ENCODE data around the gene PPP4R4.
"Not testable (repeated sequence)": the region's sequence is repeated elsewhere in the genome, so short reads cannot be mapped to it uniquely, and the experiment has no call there.

The PPP4R4 gene

DNA sequence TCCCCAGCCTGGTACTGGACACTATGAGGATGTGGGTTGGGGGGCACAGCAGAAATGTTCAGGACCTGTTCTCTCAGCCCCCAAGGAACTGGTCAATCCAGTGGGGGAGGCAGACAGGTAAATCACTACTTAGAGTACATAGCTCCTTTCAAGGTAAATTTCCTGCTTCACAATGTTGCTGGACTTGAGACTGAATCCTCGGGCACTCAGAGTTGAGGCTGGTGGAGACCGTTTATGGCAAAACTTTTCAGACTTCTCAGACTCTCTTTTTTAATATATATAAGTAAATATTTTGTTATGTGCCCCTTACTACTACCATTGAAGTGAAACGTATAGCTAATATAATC is 119.4 kb downstream of the PPP4R4 start:
- no peak for TF ChIP-seq CTCF (IDR thresholded peaks at IDR 0.05; ENCODE audit: low read depth, low read length)
- no peak for DNase-seq
- Histone ChIP-seq H3K9me3 (ENCODE audit: severe bottlenecking) (no peaks in the 10 kb centered on the region), H3K4me3 (ENCODE audit: low read depth, low read length) (no peak overlapping the region), H3K27ac (no peak overlapping the region), H3K27me3 (ENCODE audit: insufficient read depth, low read depth, severe bottlenecking) (no peaks in the 10 kb centered on the region), H3K36me3 (no peaks in the 10 kb centered on the region)

- no peak for TF ChIP-seq CTCF (IDR thresholded peaks at IDR 0.05; ENCODE audit: low read depth, low read length)
- Histone ChIP-seq H3K27ac (no peak overlapping the region), H3K27me3 (ENCODE audit: insufficient read depth, low read depth, severe bottlenecking) (no peaks in the 10 kb centered on the region), H3K36me3 (no peaks in the 10 kb centered on the region), H3K4me3 (ENCODE audit: low read depth, low read length) (no peak overlapping the region), H3K9me3 (ENCODE audit: severe bottlenecking) (no peaks in the 10 kb centered on the region)
- DNase-seq, result no peak
These were observed 121.4 kb downstream of the PPP4R4 start for GRCh38 chr14:94295360-94296180.

DNA sequence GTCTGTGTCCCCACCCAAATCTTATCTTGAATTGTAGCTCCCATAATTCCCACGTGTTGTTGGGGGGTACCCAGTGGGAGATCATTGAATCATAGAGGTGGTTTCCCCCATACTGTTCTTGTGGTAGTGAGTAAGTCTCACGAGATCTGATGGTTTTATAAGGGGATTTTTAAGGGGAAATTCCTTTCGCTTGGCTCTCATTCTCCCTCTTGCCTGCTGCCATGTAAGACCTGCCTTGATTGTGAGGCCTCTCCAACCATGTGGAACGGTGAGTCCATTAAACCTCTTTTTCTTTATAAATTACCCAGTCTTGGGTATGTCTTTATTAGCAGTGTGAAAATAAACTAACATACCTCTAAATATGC is 122.0 kb downstream of the PPP4R4 start:
- H3K27ac ChIP-seq; H3K27me3 ChIP-seq (ENCODE audit: insufficient read depth, low read depth, severe bottlenecking); DNase-seq; H3K9me3 ChIP-seq (ENCODE audit: severe bottlenecking); H3K4me3 ChIP-seq (ENCODE audit: low read depth, low read length); H3K36me3 ChIP-seq: not testable (repeated sequence)

DNA sequence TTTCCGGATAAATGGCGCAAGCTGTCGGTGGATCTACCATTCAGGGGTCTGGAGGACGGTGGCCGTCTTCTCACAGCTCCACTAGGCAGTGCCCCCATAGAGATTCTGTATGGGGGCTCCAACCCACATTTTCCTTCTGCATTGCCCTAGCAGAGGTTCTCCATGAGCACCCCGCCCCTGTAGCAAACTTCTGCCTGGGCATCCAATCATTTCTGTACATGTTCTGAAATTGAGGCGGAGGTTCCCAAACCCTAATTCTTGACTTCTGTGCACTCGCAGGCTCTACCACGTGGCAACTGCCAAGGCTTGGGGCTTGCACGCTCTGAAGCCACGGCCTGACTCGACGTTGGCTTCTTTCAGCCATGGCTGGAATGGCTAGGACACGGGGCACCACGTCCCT is 124.0 kb downstream of the PPP4R4 start:
- TF ChIP-seq CTCF (IDR thresholded peaks at IDR 0.05; ENCODE audit: low read depth, low read length), result no peak
- Histone ChIP-seq H3K36me3 (no peaks in the 10 kb centered on the region), H3K9me3 (ENCODE audit: severe bottlenecking) (peaks cover 4% of the 10 kb centered on the region), H3K4me3 (ENCODE audit: low read depth, low read length) (no peak overlapping the region), H3K27ac (no peak overlapping the region), H3K27me3 (ENCODE audit: insufficient read depth, low read depth, severe bottlenecking) (no peaks in the 10 kb centered on the region)
- no peak for DNase-seq

DNA sequence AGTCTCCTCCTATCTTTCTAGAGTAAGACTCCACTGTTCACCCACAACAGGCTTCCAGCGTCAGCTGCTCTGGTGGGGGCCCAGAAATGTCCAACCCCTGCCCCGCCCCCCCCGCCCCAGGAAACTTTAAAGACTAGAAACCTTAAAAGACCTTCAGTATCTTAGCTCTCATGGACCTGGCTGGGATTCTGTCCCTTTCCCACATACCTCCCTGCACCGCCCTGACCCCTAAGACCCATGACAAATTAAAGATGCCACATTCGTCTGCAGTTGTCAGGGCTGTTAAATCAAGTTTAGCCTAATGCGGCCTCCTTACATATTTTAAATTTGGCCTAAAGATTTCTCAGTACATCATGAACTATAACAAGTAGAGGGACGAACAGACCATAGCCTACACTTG is 129.0 kb downstream of the PPP4R4 start:
- no peak for TF ChIP-seq CTCF (IDR thresholded peaks at IDR 0.05; ENCODE audit: low read depth, low read length)
- no peak overlapping the region for H3K4me3 ChIP-seq (ENCODE audit: low read depth, low read length)

DNA sequence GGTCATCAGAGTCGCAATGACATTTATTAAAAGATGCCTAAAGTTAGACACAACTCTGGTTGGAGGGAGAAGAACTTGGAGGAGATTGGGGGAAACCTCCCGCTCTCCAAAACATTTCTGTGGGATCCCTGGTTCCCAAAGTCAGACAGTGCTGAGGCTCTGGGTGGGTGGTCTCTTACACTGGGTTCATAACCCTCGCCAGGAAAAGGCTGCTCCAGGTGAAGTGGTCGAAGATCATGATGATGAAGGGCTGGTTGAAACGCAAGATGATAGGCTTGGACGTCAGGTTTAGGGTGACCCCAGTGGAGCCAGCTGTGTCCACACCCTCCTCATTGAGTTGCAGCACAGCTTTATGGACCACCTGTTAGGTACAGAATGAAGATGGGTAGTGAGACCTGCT is 130.1 kb downstream of the PPP4R4 start:
- Histone ChIP-seq H3K27ac (no peak overlapping the region), H3K9me3 (ENCODE audit: severe bottlenecking) (peaks cover 14% of the 10 kb centered on the region), H3K4me3 (ENCODE audit: low read depth, low read length) (no peak overlapping the region), H3K27me3 (ENCODE audit: insufficient read depth, low read depth, severe bottlenecking) (peaks cover 2% of the 10 kb centered on the region), H3K36me3 (no peaks in the 10 kb centered on the region)
- DNase-seq, result no peak
- no peak for TF ChIP-seq CTCF (IDR thresholded peaks at IDR 0.05; ENCODE audit: low read depth, low read length)

More for the DNA sequence above, 129.0 kb downstream of the PPP4R4 start:
- no peak for DNase-seq
- H3K27me3 ChIP-seq (ENCODE audit: insufficient read depth, low read depth, severe bottlenecking), result no peaks in the 10 kb centered on the region
- H3K36me3 ChIP-seq, result no peaks in the 10 kb centered on the region
- peaks cover 10% of the 10 kb centered on the region for H3K9me3 ChIP-seq (ENCODE audit: severe bottlenecking)
- no peak overlapping the region for H3K27ac ChIP-seq
